NB4 (cell line): ENCODE measurements around the gene SAG.

Experiments
- CTCF ChIP-seq: IDR thresholded peaks from one replicate; pipeline ENCODE4 v1.5.1; 2012; ENCODE audit warnings: low read depth, low read length
- MYC ChIP-seq: IDR thresholded peaks from 2 replicates; pipeline ENCODE4 v1.6.1; 2011; ENCODE audit warnings: low read depth, low read length
- POLR2A ChIP-seq: IDR thresholded peaks from 2 replicates; pipeline ENCODE4 v1.6.1; 2011; ENCODE audit warnings: mild to moderate bottlenecking; ENCODE audit not compliant: insufficient read length; ENCODE audit errors: extremely low read depth

GRCh38 chr2:233356546-233357308 is 49.1 kb downstream of the SAG start:
- TF ChIP-seq POLR2A (no peak), CTCF (no peak), MYC (no peak)
